Thyroid gland (tissue), 4 donors: ENCODE measurements around the gene RAB11FIP3. TPM values are rescaled to one million over a fixed set of nuclear protein-coding genes. Genes with fewer than 3 reads are reported as not detected.
"Not testable (repeated sequence)": the region's sequence is repeated elsewhere in the genome, so short reads cannot be mapped to it uniquely, and the experiment has no call there.

Source experiments
- DNase-seq, 2 donors: peaks; one replicate each; pipeline ENCODE4 v3.0.0-alpha.2; 2019
- H3K27ac ChIP-seq, 3 donors: fragments of 200-600 bp; sonication (generic); 1 replicate in 2 of 3; 2 replicates in 1 of 3; pipeline ENCODE4 v1.5.1; 2016 to 2019; ENCODE audit warnings: mild to moderate bottlenecking in 1 of 3, moderate library complexity in 1 of 3
- H3K27me3 ChIP-seq: fragments of 200-600 bp; sonication (generic); one replicate; pipeline ENCODE4 v1.5.1; 2019
- H3K36me3 ChIP-seq, 2 donors: fragments of 200-600 bp; sonication (generic); one replicate each; pipeline ENCODE4 v1.5.1; 2016 to 2019
- H3K4me1 ChIP-seq, 2 donors: fragments of 200-600 bp; sonication (generic); one replicate each; pipeline ENCODE4 v1.5.1; 2017 to 2019
- H3K4me3 ChIP-seq, 3 donors: fragments of 200-600 bp; sonication (generic); replicated peaks in 1 of 3; 1 replicate in 2 of 3; 2 replicates in 1 of 3; pipeline ENCODE4 v1.5.1; 2016; ENCODE audit warnings: mild to moderate bottlenecking in 1 of 3
- H3K9me3 ChIP-seq: fragments of 200-600 bp; sonication (generic); one replicate; pipeline ENCODE4 v1.5.1; 2017
- CTCF ChIP-seq, 6 experiments: fragments of 200-600 bp in 3 of 6; fragments of 450-650 bp in 3 of 6; sonication (generic) in 3 of 6; IDR thresholded peaks; one replicate each; pipeline ENCODE4 v1.5.1; 2016 to 2019; ENCODE audit warnings: antibody characterized with exemption in 6 of 6, mild to moderate bottlenecking in 2 of 6, inconsistent platforms in 1 of 6, moderate library complexity in 1 of 6
- POLR2A ChIP-seq, 2 donors: fragments of 450-650 bp; IDR thresholded peaks; one replicate each; pipeline ENCODE4 v1.6.1; 2017; ENCODE audit warnings: antibody characterized with exemption in 2 of 2, mild to moderate bottlenecking in 2 of 2, moderate library complexity in 1 of 2
- WGBS, 2 donors: methylation state at CpG; one replicate each; pipeline ENCODE4 v1.1.5; 2017; 5-methylcytosine and 5-hydroxymethylcytosine counted together
- intact Hi-C: fragments of 100-400 bp; cut with DNase I; formaldehyde crosslinking; loops from one replicate; pipeline ENCODE4 v1.15.1; 2023
- total RNA-seq, 4 donors: library from RNA; depleted of rRNA; stranded (reverse); fragments of >200 nt; gene quantifications; one replicate each; pipeline ENCODE4 v1.2.3, GENCODE V29; 2016

The RAB11FIP3 gene
- 10 to 100 TPM; 26.6 to 34.3 (median 28.0) TPM for total RNA-seq

- peak; percentile 69 to 71 for DNase-seq
- H3K27ac ChIP-seq = peak within 1 kb of the TSS; percentile 45 to 91 (median 90)
- intact Hi-C loops = no loop called here
- H3K4me3 ChIP-seq = peak within 1 kb of the TSS; percentile 54 to 65 (median 56)
- 0% methylated on average over 25 of the region's 77 CpGs; no CpG with 5 or more reads in 1 of the 2 donors for WGBS, 2 donors
- TF ChIP-seq POLR2A (IDR thresholded peaks at IDR 0.05) = peak; percentile 50 to 71
- peak in 2 of 6 experiments; percentile 23 to 28 for TF ChIP-seq CTCF (IDR thresholded peaks at IDR 0.05)
- H3K36me3 ChIP-seq = no peaks in the 10 kb centered on the region
- peaks cover 19 to 21% of the 10 kb centered on the region in 2 donors for H3K4me1 ChIP-seq
- no peaks in the 10 kb centered on the region for H3K27me3 ChIP-seq
- H3K9me3 ChIP-seq = no peaks in the 10 kb centered on the region
These were observed at the start of gene RAB11FIP3 for GRCh38 chr16:425082-425718. Gene RAB11FIP3 (plus strand): TSS chr16:425649. CDS start chr16:426007, 358 bp downstream.

- WGBS, 2 donors = 93 to 94% methylated on average over 10 to 28 of the region's 44 CpGs
- intact Hi-C loops = no loop called here
- DNase-seq = no peak
- Histone ChIP-seq H3K9me3 (no peaks in the 10 kb centered on the region), H3K36me3 (peaks cover 7 to 33% of the 10 kb centered on the region in 2 donors), H3K27me3 (no peaks in the 10 kb centered on the region), H3K27ac (no peak overlapping the region), H3K4me3 (no peak overlapping the region), H3K4me1 (peaks cover 17 to 21% of the 10 kb centered on the region in 2 donors)
- no peak for TF ChIP-seq POLR2A (IDR thresholded peaks at IDR 0.05)
These were observed 49.3 kb upstream of the RAB11FIP3 start for GRCh38 chr16:375927-376816.

GRCh38 chr16:376817-377418 lies 48.5 kb upstream of the RAB11FIP3 start:
- Histone ChIP-seq H3K27me3 (no peaks in the 10 kb centered on the region), H3K4me1 (peaks cover 17 to 21% of the 10 kb centered on the region in 2 donors), H3K4me3 (no peak overlapping the region), H3K36me3 (peaks cover 7 to 33% of the 10 kb centered on the region in 2 donors), H3K9me3 (no peaks in the 10 kb centered on the region), H3K27ac (no peak overlapping the region)
- TF ChIP-seq CTCF (IDR thresholded peaks at IDR 0.05) (no peak), POLR2A (IDR thresholded peaks at IDR 0.05) (no peak)
- intact Hi-C loops = no loop called here
- 94 to 96% methylated on average over 22 to 25 of the region's 26 CpGs for WGBS, 2 donors
- DNase-seq = no peak

GRCh38 chr16:377419-377951 lies 48.0 kb upstream of the RAB11FIP3 start:
- no peak overlapping the region for H3K4me3 ChIP-seq
- H3K27ac ChIP-seq = no peak overlapping the region
- no peaks in the 10 kb centered on the region for H3K27me3 ChIP-seq
- H3K4me1 ChIP-seq = peaks cover 17 to 21% of the 10 kb centered on the region in 2 donors
- peaks cover 7 to 33% of the 10 kb centered on the region in 2 donors for H3K36me3 ChIP-seq
- 89 to 93% methylated on average over 38 to 40 of the region's 42 CpGs for WGBS, 2 donors
- no peak for DNase-seq
- TF ChIP-seq CTCF (IDR thresholded peaks at IDR 0.05) = no peak
- no peak for TF ChIP-seq POLR2A (IDR thresholded peaks at IDR 0.05)
- H3K9me3 ChIP-seq = no peaks in the 10 kb centered on the region
- intact Hi-C loops = no loop called here

GRCh38 chr16:378113-378820 lies 47.2 kb upstream of the RAB11FIP3 start:
- H3K9me3 ChIP-seq, DNase-seq, H3K4me3 ChIP-seq, intact Hi-C loops, H3K27me3 ChIP-seq: not testable (repeated sequence)
- WGBS, 2 donors = 92% methylated on average over 27 to 32 of the region's 36 CpGs
- Histone ChIP-seq H3K36me3 (peaks cover 7 to 33% of the 10 kb centered on the region in 2 donors), H3K27ac (peak overlapping the region in 1 of 3 donors; percentile 30), H3K4me1 (peaks cover 23% of the 10 kb centered on the region in 2 donors)
